HG02870 (cell line): Measurements from ENCODE around the gene TRIM34.
"Not testable (repeated sequence)": the region's sequence is repeated elsewhere in the genome, so short reads cannot be mapped to it uniquely, and the experiment has no call there.

Source experiments
- ATAC-seq: cut with Tn5 transposase; IDR thresholded peaks from one replicate; pipeline ENCODE4 v1.9.1; 2021; ENCODE audit warnings: mild to moderate bottlenecking, moderate library complexity; ENCODE audit not compliant: unreplicated experiment

The TRIM34 gene

DNA sequence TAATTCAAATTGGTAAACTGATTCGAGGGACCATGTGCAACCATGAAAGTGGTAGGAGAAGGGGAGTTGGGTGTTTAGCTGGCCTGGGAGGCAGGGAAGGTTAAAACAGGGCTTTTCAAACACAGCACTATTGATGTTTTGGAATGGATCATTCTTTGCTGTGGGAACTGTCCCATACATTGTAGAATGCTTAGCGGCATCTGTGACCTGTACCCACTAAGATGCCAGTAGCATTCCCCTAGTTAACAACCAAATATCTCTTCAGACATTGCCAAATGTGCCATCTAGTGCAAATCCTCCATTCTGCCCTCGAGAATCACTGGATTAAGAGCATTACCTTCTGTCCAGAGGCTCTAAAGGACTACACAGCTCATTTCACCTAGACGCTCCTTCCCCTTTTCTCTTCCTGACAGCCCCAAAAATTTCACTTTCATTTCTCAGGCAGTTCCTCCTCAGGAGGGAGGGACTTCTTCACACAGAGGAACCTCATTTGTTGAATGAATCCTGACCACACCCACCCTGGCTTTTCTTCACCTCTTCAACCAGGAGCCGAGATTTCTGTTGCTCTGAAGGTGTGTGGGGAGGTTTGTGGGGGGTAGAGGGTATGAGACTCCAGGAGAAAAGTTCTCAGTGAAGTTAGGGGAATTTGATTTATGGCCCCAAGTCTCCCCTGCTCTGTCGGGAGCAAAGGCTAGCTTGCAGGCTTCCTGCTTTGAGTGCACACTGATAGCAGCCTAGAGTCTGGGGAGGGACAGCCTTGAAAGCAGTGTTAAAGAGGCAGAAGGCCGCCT lies at the start of gene TRIM34:
Gene TRIM34 (plus strand): TSS at position 513 of the 791 bp plus-strand sequence. CDS start 7,331 bp downstream, outside the sequence.
- peak; percentile 96 for ATAC-seq

DNA sequence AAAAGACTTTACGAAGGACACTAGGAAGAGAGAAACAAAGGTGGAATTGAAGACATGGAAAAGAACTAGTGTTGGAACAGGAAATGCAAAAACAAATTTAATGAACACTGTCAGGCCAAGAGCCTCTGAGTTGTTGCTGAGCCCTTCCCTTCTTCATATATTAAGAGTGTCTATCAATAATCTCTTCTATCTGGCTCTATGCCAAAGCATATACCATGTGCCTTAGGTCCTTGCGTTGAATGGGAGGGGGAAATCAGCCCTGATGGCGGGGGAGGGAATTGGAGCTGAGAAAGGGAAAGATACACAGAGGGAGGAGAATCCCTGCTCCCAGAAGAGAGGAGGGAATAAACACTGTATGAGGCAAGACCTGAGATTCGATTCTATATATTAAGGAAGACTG lies 49.6 kb upstream of the TRIM34 start:
- ATAC-seq = no peak

- no peak for ATAC-seq
Measured at GRCh38 chr11:5577101-5577500, 47.7 kb upstream of the TRIM34 start.

DNA sequence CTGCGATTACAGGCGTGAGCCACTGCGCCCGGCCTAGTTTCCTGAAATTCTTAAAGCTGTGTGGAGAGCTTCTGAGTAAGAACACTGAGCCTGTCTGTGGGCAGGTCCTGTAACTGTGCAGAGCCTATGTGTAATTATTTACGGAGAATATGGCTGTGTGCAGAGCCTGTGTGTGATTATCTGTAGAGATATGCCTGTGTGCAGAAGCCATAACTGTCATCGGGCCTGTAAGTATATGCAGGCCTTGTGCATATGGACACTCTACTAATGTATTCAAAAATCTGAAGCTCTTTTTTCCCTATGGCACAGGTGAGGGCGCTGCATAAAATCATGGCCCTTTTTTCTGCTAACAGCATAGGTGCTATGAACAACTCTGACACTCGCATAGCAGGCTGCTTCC lies 44.2 kb upstream of the TRIM34 start, which contains the start of gene OR52B6:
Gene OR52B6 (plus strand): TSS at position 301 of the 400 bp plus-strand sequence. CDS start 0 bp downstream, at position 301.
- ATAC-seq = no peak

- ATAC-seq = no peak
Measured at GRCh38 chr11:5581014-5581413, 43.8 kb upstream of the TRIM34 start.

GRCh38 chr11:5584458-5584857 lies 40.3 kb upstream of the TRIM34 start:
- not testable (repeated sequence) for ATAC-seq

- not testable (repeated sequence) for ATAC-seq
Measured at GRCh38 chr11:5589906-5590305, 34.9 kb upstream of the TRIM34 start.

GRCh38 chr11:5591613-5592012 lies 33.2 kb upstream of the TRIM34 start:
- no peak for ATAC-seq

DNA sequence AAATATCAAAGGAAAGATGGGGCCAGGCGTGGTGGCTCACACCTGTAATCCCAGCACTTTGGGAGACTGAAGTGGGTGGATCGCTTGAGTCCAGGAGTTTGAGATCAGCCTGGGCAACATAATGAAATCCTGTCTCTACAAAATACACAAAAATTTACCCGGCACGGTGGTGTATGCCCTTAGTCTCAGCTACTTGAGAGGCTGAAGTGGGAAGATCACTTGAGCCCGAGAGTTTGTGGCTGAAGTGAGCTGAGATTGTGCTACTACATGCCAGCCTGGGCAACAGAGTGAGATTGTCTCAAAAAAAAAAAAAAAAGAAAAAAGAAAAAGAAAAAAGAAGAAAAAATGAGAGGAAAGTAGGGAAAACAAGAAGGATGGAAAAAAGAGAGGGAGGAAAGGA lies 32.2 kb upstream of the TRIM34 start:
- no peak for ATAC-seq

- no peak for ATAC-seq
Measured at GRCh38 chr11:5593146-5593545, 31.7 kb upstream of the TRIM34 start.

- ATAC-seq = peak; percentile 35
Measured at GRCh38 chr11:5596607-5597201, 28.1 kb upstream of the TRIM34 start, which contains the start of gene TRIM6. TRIM6 (plus strand) TSS chr11:5596637; CDS start chr11:5596898, 261 bp downstream.

- ATAC-seq = no peak
Measured at GRCh38 chr11:5597953-5598352, 26.8 kb upstream of the TRIM34 start.

GRCh38 chr11:5600374-5600851 lies 24.4 kb upstream of the TRIM34 start:
- ATAC-seq = peak; percentile 95

DNA sequence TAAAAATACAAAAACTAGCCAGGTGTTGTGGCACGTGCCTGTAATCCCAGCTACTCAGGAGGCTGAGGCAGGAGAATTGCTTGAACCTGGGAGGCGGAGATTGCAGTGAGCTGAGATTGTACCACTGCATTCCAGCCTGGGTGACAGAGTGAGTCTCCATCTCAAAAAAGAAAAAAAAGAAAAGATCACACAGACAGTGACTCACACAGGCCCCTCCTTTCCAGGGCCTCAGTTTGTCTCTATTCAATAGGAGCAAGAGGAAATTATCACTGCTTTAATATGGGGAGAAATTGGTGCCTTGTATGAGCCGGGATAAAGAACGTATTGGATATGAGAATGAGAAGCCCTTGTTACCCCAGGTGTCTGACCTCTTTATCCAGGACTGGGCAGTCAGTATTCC lies 22.0 kb upstream of the TRIM34 start:
- not testable (repeated sequence) for ATAC-seq

DNA sequence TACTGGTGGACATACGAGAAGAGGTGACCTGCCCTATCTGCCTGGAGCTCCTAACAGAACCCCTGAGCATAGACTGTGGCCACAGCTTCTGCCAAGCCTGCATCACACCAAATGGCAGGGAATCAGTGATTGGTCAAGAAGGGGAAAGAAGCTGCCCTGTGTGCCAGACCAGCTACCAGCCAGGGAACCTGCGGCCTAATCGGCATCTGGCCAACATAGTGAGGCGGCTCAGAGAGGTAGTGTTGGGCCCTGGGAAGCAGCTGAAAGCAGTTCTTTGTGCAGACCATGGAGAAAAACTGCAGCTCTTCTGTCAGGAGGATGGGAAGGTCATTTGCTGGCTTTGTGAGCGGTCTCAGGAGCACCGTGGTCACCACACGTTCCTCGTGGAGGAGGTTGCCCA lies 21.5 kb upstream of the TRIM34 start:
- no peak for ATAC-seq

DNA sequence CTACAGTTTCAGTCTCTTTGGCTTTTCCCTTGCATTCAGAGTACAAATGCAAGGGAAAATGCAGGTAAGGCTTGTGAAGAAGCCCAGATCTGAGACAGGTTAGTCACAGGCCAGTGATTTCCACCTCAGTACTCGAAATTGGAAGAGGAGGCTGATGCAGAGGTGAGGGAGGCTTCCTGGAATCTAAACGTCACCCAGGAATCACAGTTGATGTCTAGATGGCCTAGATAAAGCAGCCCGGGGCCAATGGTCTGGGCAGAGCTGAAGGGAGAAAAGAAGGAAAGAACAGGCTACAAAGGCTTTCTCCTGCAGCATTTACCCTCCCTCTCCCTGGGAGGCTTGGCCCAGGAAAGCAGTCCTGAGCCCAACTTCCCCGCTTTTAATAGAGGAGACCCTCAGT lies 19.9 kb upstream of the TRIM34 start:
- ATAC-seq = no peak

DNA sequence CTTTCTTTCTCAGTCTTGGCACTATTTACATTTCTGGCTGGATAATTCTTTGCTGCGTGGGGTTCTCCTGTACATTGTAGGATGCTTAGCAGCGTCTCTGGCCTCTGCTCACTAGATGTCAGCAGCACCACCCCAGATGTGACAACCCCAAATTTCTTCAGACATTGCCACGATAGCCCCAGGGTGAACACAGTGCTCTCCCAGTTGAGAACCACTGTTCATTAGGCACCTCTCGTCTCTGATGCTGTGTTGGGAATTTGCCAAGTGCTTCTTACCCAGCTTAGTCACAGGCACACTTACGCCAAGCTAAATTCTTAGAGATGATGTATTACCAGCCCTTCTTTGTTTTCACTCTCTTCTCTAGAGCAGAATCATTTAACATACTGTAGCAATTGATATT lies 19.0 kb upstream of the TRIM34 start:
- ATAC-seq = no peak

- ATAC-seq = no peak
Measured at GRCh38 chr11:5608808-5609207, 16.0 kb upstream of the TRIM34 start.

GRCh38 chr11:5610446-5610845 lies 14.4 kb upstream of the TRIM34 start:
- no peak for ATAC-seq

DNA sequence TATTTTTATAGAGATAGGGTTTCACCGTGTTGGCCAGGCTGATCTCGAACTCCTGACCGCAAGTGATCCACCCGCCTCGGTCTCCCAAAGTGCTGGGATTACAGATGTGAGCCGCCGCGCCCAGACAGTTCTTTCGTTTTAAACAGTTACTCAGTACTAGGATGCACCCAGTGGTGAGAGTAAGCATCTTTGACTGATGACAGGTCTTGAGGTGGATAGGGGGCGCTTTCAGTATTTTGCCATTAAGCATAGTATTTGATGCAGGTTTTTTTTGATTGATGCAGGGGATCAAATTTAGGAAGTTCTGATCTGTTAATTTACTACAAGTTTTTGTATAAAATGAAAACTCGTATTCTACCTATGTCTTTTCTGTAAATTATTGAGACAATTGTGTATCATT lies 13.2 kb upstream of the TRIM34 start:
- ATAC-seq = no peak

- ATAC-seq = no peak
Measured at GRCh38 chr11:5618807-5619206, 6.0 kb upstream of the TRIM34 start.
